ENCODE data around the gene NPHP4. TPM values are rescaled to one million over a fixed set of nuclear protein-coding genes. Genes with fewer than 3 reads are reported as not detected.

NPHP4 gene
- total RNA-seq, 1 donor from 2014 or later = 4.9 TPM

GRCh38 chr1:5994713-5995621, 2.7 kb upstream of the NPHP4 start:
- no peak for ATAC-seq
- DNase-seq = peak; percentile 29
- intact Hi-C loops (cut with micrococcal nuclease) = no loop called here

- ATAC-seq (no peak), DNase-seq (peak; percentile 27)
- intact Hi-C loops (cut with micrococcal nuclease) = no loop called here
Measured at GRCh38 chr1:5993556-5994491, 1.6 kb upstream of the NPHP4 start.

GRCh38 chr1:5992814-5993555, 760 bp upstream of the NPHP4 start:
- ATAC-seq (peak; percentile 1), DNase-seq (peak; percentile 33)
- intact Hi-C loops (cut with micrococcal nuclease) = no loop called here

GRCh38 chr1:5991381-5992025, 722 bp downstream of the NPHP4 start:
- ATAC-seq (peak; percentile 40), DNase-seq (peak; percentile 62)
- intact Hi-C loops (cut with micrococcal nuclease) = no loop called here

GRCh38 chr1:5990913-5991312, 1.3 kb downstream of the NPHP4 start:
- DNase-seq (peak; percentile 7), ATAC-seq (no peak)
- intact Hi-C loops (cut with micrococcal nuclease) = no loop called here

- intact Hi-C loops (cut with micrococcal nuclease) = no loop called here
- peak; percentile 19 for DNase-seq
- no peak for ATAC-seq
Measured at GRCh38 chr1:5989731-5990271, 2.4 kb downstream of the NPHP4 start.

GRCh38 chr1:5989286-5989605, 3.0 kb downstream of the NPHP4 start:
- intact Hi-C loops (cut with micrococcal nuclease) = no loop called here
- ATAC-seq (no peak), DNase-seq (no peak)

- no peak for ATAC-seq
- intact Hi-C loops (cut with micrococcal nuclease) = no loop called here
- DNase-seq = peak; percentile 9
Measured at GRCh38 chr1:5988596-5989285, 3.5 kb downstream of the NPHP4 start.

- DNase-seq = peak; percentile 19
- ATAC-seq = no peak
- intact Hi-C loops (cut with micrococcal nuclease) = no loop called here
Measured at GRCh38 chr1:5986018-5986417, 6.2 kb downstream of the NPHP4 start.

GRCh38 chr1:5985250-5985649, 7.0 kb downstream of the NPHP4 start:
- DNase-seq (peak; percentile 21), ATAC-seq (no peak)
- intact Hi-C loops (cut with micrococcal nuclease) = no loop called here

- intact Hi-C loops (cut with micrococcal nuclease) = no loop called here
- ATAC-seq (no peak), DNase-seq (no peak)
Measured at GRCh38 chr1:5983361-5984103, 8.7 kb downstream of the NPHP4 start.

- ATAC-seq (no peak), DNase-seq (no peak)
- intact Hi-C loops (cut with micrococcal nuclease) = no loop called here
Measured at GRCh38 chr1:5982868-5983267, 9.4 kb downstream of the NPHP4 start.

- intact Hi-C loops (cut with micrococcal nuclease) = no loop called here
- no peak for DNase-seq
- ATAC-seq = no peak
Measured at GRCh38 chr1:5982276-5982675, 9.9 kb downstream of the NPHP4 start.

- intact Hi-C loops (cut with micrococcal nuclease) = no loop called here
- no peak for DNase-seq
- no peak for ATAC-seq
Measured at GRCh38 chr1:5981009-5981380, 11.2 kb downstream of the NPHP4 start.

- intact Hi-C loops (cut with micrococcal nuclease) = no loop called here
- peak; percentile 93 for ATAC-seq
Measured at GRCh38 chr1:5980314-5981008, 11.8 kb downstream of the NPHP4 start.

GRCh38 chr1:5979536-5980313, 12.5 kb downstream of the NPHP4 start:
- no peak for DNase-seq
- no peak for ATAC-seq
- intact Hi-C loops (cut with micrococcal nuclease) = no loop called here

More at GRCh38 chr1:5980314-5981008, 11.8 kb downstream of the NPHP4 start:
- DNase-seq = peak; percentile 80

Data from left ventricle myocardium superior (tissue), 1 donor.